Right cardiac atrium (tissue), 5 donors: ENCODE data around the gene REPIN1. TPM values are rescaled to one million over a fixed set of nuclear protein-coding genes. Genes with fewer than 3 reads are reported as not detected.
A peak's percentile ranks its signal among the peaks of the same experiment; 100 is the strongest.

ENCODE experiments used
- ATAC-seq, 2 donors: fragments of 200-7000 bp; cut with Tn5 transposase; one replicate each; pipeline versions ENCODE4 v1.8.0 to v1.9.1; 2020; ENCODE audit warnings: moderate library complexity in 2 of 2, mild to moderate bottlenecking in 1 of 2
- DNase-seq, 3 donors: peaks; one replicate each; pipeline ENCODE4 v3.0.0-alpha.2; 2020
- H3K27ac ChIP-seq: one replicate; pipeline ENCODE4 v1.5.1; 2013; ENCODE audit warnings: mild to moderate bottlenecking, low read length, control low read depth, moderate library complexity
- H3K27me3 ChIP-seq: one replicate; pipeline ENCODE4 v1.6.1; 2013; ENCODE audit not compliant: control insufficient read depth, insufficient read depth
- H3K4me1 ChIP-seq: one replicate; pipeline ENCODE4 v1.6.1; 2013; ENCODE audit warnings: low read length; ENCODE audit not compliant: control insufficient read depth, insufficient read depth
- H3K4me3 ChIP-seq: one replicate; pipeline ENCODE4 v1.5.1; 2013; ENCODE audit warnings: low read length, control low read depth
- H3K9me3 ChIP-seq: one replicate; pipeline ENCODE4 v1.6.1; 2013; ENCODE audit warnings: low read length; ENCODE audit not compliant: control insufficient read depth
- WGBS: extraction: QIAGEN DNeasy Blood & Tissue Kit; methylation state at CpG from one replicate; pipeline ENCODE4 v1.1.7; 2013; 5-methylcytosine and 5-hydroxymethylcytosine counted together
- intact Hi-C, 4 donors: fragments of 100-400 bp; cut with DNase I; formaldehyde crosslinking; loops; one replicate each; pipeline versions ENCODE4 v1.11.0 to v1.14.0; 2022 to 2023
- long read RNA-seq, 4 donors: library from polyadenylated mRNA; unstranded; transcript quantifications; one replicate each; pipeline ENCODE4 v2.0.0, GENCODE V29; 2020 to 2021
- polyA plus RNA-seq: library from polyadenylated mRNA; stranded (reverse); fragments of 200-250 nt; gene quantifications from one replicate; pipeline ENCODE4 v1.2.3, GENCODE V29; 2013
- total RNA-seq, 4 donors: library from RNA; stranded (reverse); fragmentation: NEBNext Ultra II Directional; extraction: Animal tissue kit (Norgen Biotek cat#: 25700); gene quantifications; one replicate each; pipeline ENCODE4 v1.2.1, GENCODE V29; 2021
- donor health status: healthy with polysubstance abuse.
- donor health status: DM: no; HTN: yes; CAD: no.
- donor health status: DM: no; HTN: no; CAD: no.
- donor health status: DM: no; HTN: yes; CAD: no; lungs with severe emphysema.
- donor health status: DM: yes; HTN: yes; CAD: no.

Gene REPIN1
- total RNA-seq (100 to 1,000 TPM in 3 of 4 donors, 10 to 100 TPM in 1; 98.2 to 116 (median 107) TPM), polyA plus RNA-seq (70.6 TPM)
- long read RNA-seq, donor 1, transcript REPIN1-214 (3 exons, 2,058 nt) = minor isoform, 21 of 397 reads
- long read RNA-seq, donor 1, transcript REPIN1-203 (2 exons, 2,969 nt) = minor isoform, 147 of 397 reads
- long read RNA-seq, donor 1, transcript REPIN1-202 (1 exons, 2,876 nt) = major isoform, 163 of 397 reads
- long read RNA-seq, donor 1, transcript REPIN1-207 (2 exons, 1,064 nt) = minor isoform, 8 of 397 reads
- long read RNA-seq, donor 1, partial matches to known transcripts = 1 of 397 reads
- long read RNA-seq, donor 1, other reads (novel, unspliced or antisense) = 44 of 397 reads
- long read RNA-seq, donor 2, transcript REPIN1-214 (3 exons, 2,058 nt) = minor isoform, 16 of 272 reads
- long read RNA-seq, donor 2, transcript REPIN1-203 (2 exons, 2,969 nt) = major isoform, 92 of 272 reads
- long read RNA-seq, donor 2, transcript REPIN1-202 (1 exons, 2,876 nt) = minor isoform, 82 of 272 reads
- long read RNA-seq, donor 2, transcript REPIN1-206 (2 exons, 910 nt) = minor isoform, 15 of 272 reads
- long read RNA-seq, donor 2, partial matches to known transcripts = 1 of 272 reads
- long read RNA-seq, donor 2, other reads (novel, unspliced or antisense) = 45 of 272 reads
- long read RNA-seq, donor 3, transcript REPIN1-202 (1 exons, 2,876 nt) = major isoform, 78 of 82 reads
- long read RNA-seq, donor 3, partial matches to known transcripts = 0 of 82 reads
- long read RNA-seq, donor 3, other reads (novel, unspliced or antisense) = 2 of 82 reads
- long read RNA-seq, donor 4, transcript REPIN1-214 (3 exons, 2,058 nt) = minor isoform, 26 of 252 reads
- long read RNA-seq, donor 4, transcript REPIN1-207 (2 exons, 1,064 nt) = minor isoform, 16 of 252 reads
- long read RNA-seq, donor 4, transcript REPIN1-202 (1 exons, 2,876 nt) = minor isoform, 67 of 252 reads
- long read RNA-seq, donor 4, transcript REPIN1-203 (2 exons, 2,969 nt) = major isoform, 86 of 252 reads
- long read RNA-seq, donor 4, partial matches to known transcripts = 2 of 252 reads
- long read RNA-seq, donor 4, other reads (novel, unspliced or antisense) = 42 of 252 reads

DNA sequence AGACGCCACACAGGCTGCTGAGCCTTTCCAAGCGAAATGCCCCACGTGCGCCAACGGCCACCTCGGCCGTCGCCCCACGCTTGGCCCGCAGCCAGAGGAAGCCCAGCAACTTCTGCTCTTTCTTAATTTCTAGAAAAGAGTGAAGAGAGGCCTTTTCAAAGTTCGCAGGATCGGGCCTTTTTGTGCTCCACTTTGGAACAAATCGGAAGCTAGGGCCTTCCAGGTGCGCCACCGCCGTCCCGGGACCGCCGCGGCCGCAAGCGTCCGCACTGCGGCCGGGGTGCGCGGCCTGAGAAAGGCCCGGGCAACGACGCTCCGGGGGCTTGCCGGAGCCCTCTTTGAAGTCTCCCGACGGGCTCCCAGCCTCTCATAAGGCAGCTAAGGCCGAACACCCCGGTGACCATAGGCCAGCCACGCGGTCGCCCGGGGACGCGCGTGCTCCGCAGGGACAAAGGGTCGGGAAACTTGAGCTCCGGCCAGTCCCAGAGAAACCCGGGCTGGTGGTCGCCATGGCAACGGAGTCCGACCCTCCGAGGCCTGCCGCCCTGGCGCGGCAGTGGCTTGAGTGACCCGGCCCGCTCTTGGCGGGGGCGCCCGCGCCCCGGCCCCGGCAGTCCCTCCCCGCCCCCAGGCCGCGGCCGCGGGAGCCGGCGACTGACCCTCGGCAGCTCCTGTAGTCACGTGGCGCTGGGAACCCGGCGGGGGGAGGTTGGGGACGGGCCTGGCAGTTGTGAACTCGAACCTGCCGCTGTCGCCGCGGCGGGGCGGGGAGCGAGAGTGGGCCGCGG, at the start of gene REPIN1:
TSS of gene REPIN1 (plus strand) at position 727 of the 788 bp plus-strand sequence. CDS start 890 bp downstream, outside the sequence.
- ATAC-seq = peak; percentile 87 to 89
- intact Hi-C loops = loop anchor here in 1 of 4 donors (5.0 kb wide), 1 partner anchor 34 kb away; no protein-coding TSS in a partner anchor
- Histone ChIP-seq H3K27ac (peak within 1 kb of the TSS; percentile 78), H3K9me3 (no peaks in the 10 kb centered on the region), H3K4me3 (peak within 1 kb of the TSS; percentile 63), H3K4me1 (peaks cover 4% of the 10 kb centered on the region), H3K27me3 (no peaks in the 10 kb centered on the region)
- under 1% methylated on average over 85 of the region's 85 CpGs for WGBS
- peak; percentile 94 to 98 (median 97) for DNase-seq

GRCh38 chr7:150321788-150322113, 46.9 kb upstream of the REPIN1 start:
- H3K27ac ChIP-seq = no peak overlapping the region
- WGBS = 98% methylated on average over 3 of the region's 3 CpGs
- H3K4me1 ChIP-seq = peaks cover 2% of the 10 kb centered on the region
- H3K27me3 ChIP-seq = no peaks in the 10 kb centered on the region
- no peaks in the 10 kb centered on the region for H3K9me3 ChIP-seq
- H3K4me3 ChIP-seq = no peak overlapping the region
- intact Hi-C loops = no loop called here
- ATAC-seq = no peak
- no peak for DNase-seq

DNA sequence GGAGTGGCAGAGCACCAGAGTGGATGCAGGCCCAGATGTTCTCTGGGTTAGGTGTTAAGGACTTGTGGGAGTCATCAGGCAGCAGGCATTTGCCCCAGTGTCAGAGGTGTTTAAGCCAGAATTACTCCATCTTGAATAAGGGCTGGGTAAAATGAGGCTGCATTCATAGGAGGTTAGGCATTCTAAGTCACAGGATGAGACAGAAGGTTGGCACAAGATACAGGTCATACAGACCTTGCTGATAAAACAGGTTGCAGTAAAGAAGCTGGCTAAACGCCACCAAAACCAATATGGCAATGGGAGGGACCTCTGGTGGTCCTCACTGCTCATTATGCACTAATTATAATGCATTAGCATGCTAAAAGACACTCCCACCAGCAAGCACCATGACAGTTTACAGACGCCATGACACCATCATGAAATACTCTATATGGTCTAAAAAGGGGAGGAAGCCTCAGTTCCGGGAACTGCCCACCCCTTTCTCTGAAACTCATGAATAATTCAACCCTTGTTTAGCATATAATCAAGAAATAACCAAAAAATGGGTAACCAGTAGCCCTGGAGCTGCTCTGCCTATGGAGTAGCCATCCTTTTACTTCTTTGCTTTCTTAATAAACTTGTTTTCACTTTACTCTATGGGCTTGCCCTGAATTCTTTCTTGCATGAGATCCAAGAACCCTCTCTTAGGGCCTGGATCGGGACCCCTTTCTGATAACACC, 46.3 kb upstream of the REPIN1 start:
- 81% methylated on average over 4 of the region's 4 CpGs for WGBS
- intact Hi-C loops = no loop called here

DNA sequence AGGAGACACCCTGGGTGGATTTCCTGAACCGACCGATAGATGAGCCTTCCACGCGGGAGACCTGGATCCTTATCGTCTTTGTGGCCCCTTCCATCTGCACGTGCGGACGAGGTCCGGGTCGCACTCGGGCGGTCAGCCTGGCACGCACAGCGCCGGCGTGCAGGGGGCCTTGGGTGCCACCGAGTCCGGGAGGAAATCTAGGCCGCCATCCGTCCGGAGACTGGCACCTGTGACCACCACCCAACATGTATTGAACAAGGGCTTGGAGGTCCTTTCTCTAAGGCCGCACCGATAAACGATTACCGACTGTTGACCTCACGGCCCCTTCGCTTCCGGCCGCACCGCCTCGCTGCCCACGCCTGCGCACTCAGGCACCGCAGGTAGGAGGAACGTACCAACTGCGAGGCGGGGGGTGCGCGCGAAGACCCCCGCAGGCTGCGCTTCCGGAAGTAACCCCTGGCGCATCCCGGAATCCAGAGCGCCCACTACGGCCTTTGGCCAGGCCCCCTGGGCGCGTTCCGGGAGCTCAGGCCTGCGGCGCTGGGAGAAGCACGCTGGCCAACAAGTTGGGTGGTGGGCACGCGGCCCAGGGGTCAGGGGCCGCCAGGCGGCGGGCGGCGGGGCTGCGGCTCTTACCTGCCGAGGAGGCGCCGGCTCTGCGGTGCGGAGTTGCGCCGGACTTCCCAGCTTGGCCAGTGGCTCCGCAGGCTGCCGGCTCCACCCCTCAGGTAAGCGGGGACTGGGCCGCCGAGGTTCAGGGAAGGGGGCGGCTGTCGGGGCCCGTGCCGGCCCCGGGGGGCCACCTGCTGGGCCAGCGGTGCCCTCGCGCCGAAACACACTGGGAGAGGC, 45.6 kb upstream of the REPIN1 start, which contains the start of the genes ACTR3C and LRRC61:
TSS of gene ACTR3C (minus strand) at position 713 of the 849 bp plus-strand sequence. CDS start 28,249 bp downstream, outside the sequence.
TSS of gene LRRC61 (plus strand) at position 523 of the 849 bp plus-strand sequence. CDS start 13,507 bp downstream, outside the sequence.
- intact Hi-C loops = no loop called here
- DNase-seq = peak in 2 of 3 donors; percentile 80 to 84

More for the DNA sequence above, 46.3 kb upstream of the REPIN1 start:
- Histone ChIP-seq H3K4me1 (peaks cover 2% of the 10 kb centered on the region), H3K4me3 (peak overlapping the region; percentile 46), H3K9me3 (no peaks in the 10 kb centered on the region), H3K27ac (no peak overlapping the region), H3K27me3 (no peaks in the 10 kb centered on the region)
- DNase-seq (no peak), ATAC-seq (no peak)

GRCh38 chr7:150323682-150324372, 44.8 kb upstream of the REPIN1 start:
- intact Hi-C loops = no loop called here
- Histone ChIP-seq H3K4me1 (peaks cover 2% of the 10 kb centered on the region), H3K9me3 (no peaks in the 10 kb centered on the region), H3K27ac (no peak overlapping the region), H3K27me3 (no peaks in the 10 kb centered on the region), H3K4me3 (peak overlapping the region; percentile 46)
- WGBS = 26% methylated on average over 16 of the region's 16 CpGs
- ATAC-seq = peak; percentile 13 to 17
- DNase-seq = no peak

More for the DNA sequence above, 45.6 kb upstream of the REPIN1 start, which contains the start of the genes ACTR3C and LRRC61:
- no peaks in the 10 kb centered on the region for H3K27me3 ChIP-seq
- no peaks in the 10 kb centered on the region for H3K9me3 ChIP-seq
- no peak within 1 kb of the TSS for H3K27ac ChIP-seq
- peak; percentile 72 to 79 for ATAC-seq
- peak within 1 kb of the TSS; percentile 46 for H3K4me3 ChIP-seq
- peaks cover 2% of the 10 kb centered on the region for H3K4me1 ChIP-seq
- 7% methylated on average over 82 of the region's 82 CpGs for WGBS

- no peak for DNase-seq
- intact Hi-C loops = no loop called here
- Histone ChIP-seq H3K9me3 (no peaks in the 10 kb centered on the region), H3K4me1 (peaks cover 2% of the 10 kb centered on the region), H3K27ac (no peak overlapping the region), H3K4me3 (no peak overlapping the region), H3K27me3 (no peaks in the 10 kb centered on the region)
- ATAC-seq = peak in 1 of 2 donors; percentile 31
- WGBS = 69% methylated on average over 12 of the region's 12 CpGs
Measured at GRCh38 chr7:150324373-150324961, 44.2 kb upstream of the REPIN1 start.

DNA sequence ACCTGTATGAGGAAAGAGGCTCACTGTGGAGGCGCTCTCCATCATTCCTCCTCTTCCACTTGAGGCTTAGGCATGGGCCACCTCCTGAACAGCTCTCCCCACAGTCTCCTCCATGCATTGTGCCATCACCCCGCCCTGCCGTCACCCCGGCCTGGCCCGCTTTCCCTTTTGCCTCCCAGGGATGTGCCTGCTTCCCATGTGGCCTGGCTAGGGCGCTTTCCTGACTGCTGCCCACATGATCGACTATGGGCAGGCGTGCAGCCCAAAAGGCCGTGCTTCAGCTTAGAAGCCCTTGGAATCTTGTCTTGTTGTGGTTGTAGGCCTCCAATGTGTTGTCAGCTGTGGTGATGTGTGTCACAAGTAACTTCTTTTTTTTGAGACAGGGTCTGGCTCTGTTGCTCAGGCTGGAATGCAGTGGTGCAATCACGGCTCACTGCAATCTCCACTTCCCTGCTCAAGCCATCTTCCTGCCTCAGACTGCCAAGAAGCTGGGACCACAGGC, 43.5 kb upstream of the REPIN1 start:
- Histone ChIP-seq H3K9me3 (no peaks in the 10 kb centered on the region), H3K4me3 (no peak overlapping the region), H3K4me1 (peaks cover 2% of the 10 kb centered on the region), H3K27me3 (no peaks in the 10 kb centered on the region), H3K27ac (no peak overlapping the region)
- ATAC-seq = peak; percentile 27 to 61
- peak; percentile 55 to 70 (median 69) for DNase-seq
- intact Hi-C loops = no loop called here
- WGBS = 81% methylated on average over 10 of the region's 10 CpGs

DNA sequence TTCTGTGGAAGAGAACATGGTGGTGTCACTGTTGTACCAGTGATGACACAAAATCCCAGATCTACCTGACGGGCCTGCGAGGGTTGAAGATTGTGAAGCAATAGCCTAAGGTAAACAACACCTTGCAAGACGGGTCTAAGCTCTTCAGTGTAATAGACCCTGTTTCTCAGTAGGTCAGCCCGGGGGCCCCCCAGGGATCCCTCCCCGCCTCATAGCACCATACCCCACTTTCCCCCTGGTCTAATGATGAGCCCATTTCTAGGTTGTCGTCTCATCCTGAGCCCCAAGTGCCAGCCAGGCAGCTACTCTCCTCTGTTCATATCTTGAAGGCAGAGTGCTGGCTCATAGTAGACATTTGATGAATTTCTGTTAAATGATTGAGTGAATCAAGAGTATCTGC, 42.7 kb upstream of the REPIN1 start:
- intact Hi-C loops = no loop called here

More for the DNA sequence above, 42.7 kb upstream of the REPIN1 start:
- WGBS = 94% methylated on average over 6 of the region's 6 CpGs
- Histone ChIP-seq H3K27ac (no peak overlapping the region), H3K4me1 (peaks cover 2% of the 10 kb centered on the region), H3K4me3 (no peak overlapping the region), H3K9me3 (no peaks in the 10 kb centered on the region), H3K27me3 (no peaks in the 10 kb centered on the region)
- DNase-seq (no peak), ATAC-seq (no peak)
